HepG2 (cell line): Measurements from ENCODE around the gene FOSB. TPM values are rescaled to one million over a fixed set of nuclear protein-coding genes. Genes with fewer than 3 reads are reported as not detected.

Experiments used
- FIP1L1 ChIP-seq: fragments of 200-400 bp; formaldehyde crosslinking; IDR thresholded peaks from 2 replicates; pipeline ENCODE4 v1.6.1; 2018; ENCODE audit warnings: low read depth, mild to moderate bottlenecking, low read length, moderate library complexity, borderline replicate concordance; ENCODE audit not compliant: insufficient read depth
- HDAC1 ChIP-seq: sonication (generic); formaldehyde crosslinking; IDR thresholded peaks from 2 replicates; pipeline ENCODE4 v1.5.1; 2020; ENCODE audit warnings: mild to moderate bottlenecking, missing genetic modification reagents
- HNRNPL ChIP-seq: fragments of 200-400 bp; formaldehyde crosslinking; IDR thresholded peaks from 2 replicates; pipeline ENCODE4 v1.6.1; 2017; ENCODE audit warnings: mild to moderate bottlenecking, low read depth, low read length
- JUND ChIP-seq: sonication (generic); formaldehyde crosslinking; IDR thresholded peaks from 2 replicates; pipeline ENCODE4 v1.8.0; 2022; ENCODE audit warnings: mild to moderate bottlenecking, missing genetic modification reagents
- KLF12 ChIP-seq: sonication (generic); formaldehyde crosslinking; IDR thresholded peaks from 2 replicates; pipeline ENCODE4 v1.4.0; 2020; ENCODE audit warnings: missing genetic modification reagents, borderline replicate concordance
- MIER2 ChIP-seq: IDR thresholded peaks from 2 replicates; pipeline ENCODE4 v1.6.1; 2016; ENCODE audit warnings: missing biosample characterization, missing genetic modification reagents
- NFE2L2 ChIP-seq: fragments of 150-350 bp; IDR thresholded peaks from 2 replicates; pipeline ENCODE4 v1.6.1; 2014; ENCODE audit warnings: low read length
- NFKBIZ ChIP-seq: IDR thresholded peaks from 2 replicates; pipeline ENCODE4 v1.6.1; 2018; ENCODE audit warnings: missing genetic modification reagents, missing compliant biosample characterization
- SALL2 ChIP-seq: sonication (generic); formaldehyde crosslinking; IDR thresholded peaks from 2 replicates; pipeline ENCODE4 v1.8.1; 2023; ENCODE audit warnings: mild to moderate bottlenecking, missing genetic modification reagents, inconsistent platforms
- SP5 ChIP-seq: IDR thresholded peaks from 2 replicates; pipeline ENCODE4 v1.6.1; 2016; ENCODE audit warnings: low read depth, borderline replicate concordance
- ZBTB38 ChIP-seq: sonication (generic); formaldehyde crosslinking; IDR thresholded peaks from 2 replicates; pipeline ENCODE4 v1.5.1; 2020; ENCODE audit warnings: mild to moderate bottlenecking, missing genetic modification reagents
- ZNF549 ChIP-seq: sonication (generic); formaldehyde crosslinking; IDR thresholded peaks from 2 replicates; pipeline ENCODE4 v1.5.0; 2020; ENCODE audit warnings: missing genetic modification reagents
- ZNF558 ChIP-seq: sonication (generic); formaldehyde crosslinking; IDR thresholded peaks from 2 replicates; pipeline ENCODE4 v1.9.0; 2022; ENCODE audit warnings: mild to moderate bottlenecking, missing genetic modification reagents, borderline replicate concordance
- ZNF619 ChIP-seq: sonication (generic); formaldehyde crosslinking; IDR thresholded peaks from 2 replicates; pipeline ENCODE4 v1.4.0; 2020; ENCODE audit warnings: mild to moderate bottlenecking, missing genetic modification reagents
- ZNF83 ChIP-seq: sonication (generic); formaldehyde crosslinking; IDR thresholded peaks from 2 replicates; pipeline ENCODE4 v1.4.0; 2020; ENCODE audit warnings: missing genetic modification reagents, mild to moderate bottlenecking, borderline replicate concordance
- polyA plus RNA-seq, 8 experiments: library from polyadenylated mRNA; depleted of rRNA in 3 of 8; stranded (reverse) in 7 of 8; unstranded in 1 of 8; fragments of >200 nt; fragmentation: Illumina TruSeq in 4 of 8; extraction: Trizol in 4 of 8; gene quantifications; 2 replicates each; pipeline versions ENCODE4 v1.2.1 to v1.2.3, GENCODE V29; 2011 to 2016; ENCODE audit warnings: low read depth in 4 of 8, missing spikeins in 1 of 8, mixed read lengths in 1 of 8; ENCODE audit not compliant: insufficient read depth in 1 of 8
- total RNA-seq, 5 experiments: library from RNA; depleted of rRNA; stranded (reverse); fragments of >200 nt; fragmentation: Illumina TruSeq; extraction: Trizol; gene quantifications; 2 replicates each; pipeline ENCODE4 v1.2.3, GENCODE V29; 2016; ENCODE audit warnings: low read depth in 1 of 5
- TF ChIP-seq, protein P1 (sequence below): IDR thresholded peaks from 2 replicates; pipeline ENCODE4 v1.6.1; 2012; ENCODE audit warnings: inconsistent platforms
- TF ChIP-seq, protein P2 (sequence below): sonication (generic); formaldehyde crosslinking; IDR thresholded peaks from 2 replicates; pipeline ENCODE4 v1.5.0; 2020; ENCODE audit warnings: missing genetic modification reagents
- TF ChIP-seq, protein P3 (sequence below): sonication (generic); formaldehyde crosslinking; IDR thresholded peaks from 2 replicates; pipeline ENCODE4 v1.5.1; 2020; ENCODE audit warnings: mild to moderate bottlenecking, missing genetic modification reagents, moderate library complexity
- TF ChIP-seq, protein P4 (sequence below): sonication (generic); formaldehyde crosslinking; IDR thresholded peaks from 2 replicates; pipeline ENCODE4 v1.5.0; 2020; ENCODE audit warnings: mild to moderate bottlenecking, missing genetic modification reagents, borderline replicate concordance

The FOSB gene
- total and polyA plus RNA-seq, 2 of the 13 experiments (the other 11 are each of a cell fraction or from before 2014, with no cell fraction given), result 2.8 to 6.0 TPM

DNA sequence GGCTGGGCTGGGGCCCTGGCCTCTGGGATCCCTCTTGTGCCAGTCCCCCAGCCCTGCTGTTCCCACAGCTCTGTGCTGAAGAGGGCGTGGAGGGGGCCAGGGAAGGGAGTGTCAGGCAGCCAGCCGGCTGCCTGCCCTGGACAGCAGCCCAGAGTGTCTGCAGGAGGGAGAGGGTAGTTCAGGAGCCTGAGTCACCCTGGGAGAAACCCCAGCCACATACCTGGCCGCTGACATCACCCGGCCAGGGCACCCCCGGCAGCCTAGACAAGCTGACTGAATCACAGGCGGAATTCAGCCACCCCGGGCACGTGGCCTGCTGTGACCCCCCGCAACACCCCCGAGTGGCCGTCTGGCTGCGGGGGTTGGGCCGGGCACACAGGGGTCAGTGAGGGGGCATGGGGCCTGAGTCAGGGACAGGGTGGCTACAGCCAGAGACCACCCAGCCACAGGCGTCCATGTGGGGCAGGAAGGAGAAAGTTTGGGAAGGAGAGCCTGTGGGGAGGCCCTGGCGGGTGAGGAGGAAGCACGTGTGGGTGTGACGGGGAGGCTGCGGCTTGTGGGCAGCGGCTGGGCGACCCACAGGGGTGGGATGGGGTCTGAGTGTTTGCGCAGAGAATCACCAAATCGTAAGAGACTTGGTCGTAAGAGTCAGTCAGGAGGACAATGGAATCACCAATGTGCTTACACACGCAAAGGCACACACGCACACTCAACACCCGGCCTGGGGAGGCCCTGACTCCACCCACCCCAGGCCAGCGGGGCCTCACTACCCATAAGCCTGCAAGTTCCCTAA lies 11.9 kb upstream of the FOSB start (continued):
- TF ChIP-seq FIP1L1 (no peak), ZNF549 (no peak), HNRNPL (0 out of 2 replicates have a peak, but pooled peaks have one; percentile 52), JUND (CRISPR knock-in tag) (peak; percentile 99), SALL2 (CRISPR knock-in tag) (peak; percentile 80), NFKBIZ (peak; percentile 78), NFE2L2 (peak; percentile 29; the same call in 1 of the 2 replicates), ZNF619 (CRISPR knock-in tag) (no peak), ZNF83 (CRISPR knock-in tag) (0 out of 2 replicates have a peak, but pooled peaks have one; percentile 62), KLF12 (CRISPR knock-in tag) (0 out of 2 replicates have a peak, but pooled peaks have one; percentile 40), HDAC1 (CRISPR knock-in tag) (peak; percentile 79), ZBTB38 (0 out of 2 replicates have a peak, but pooled peaks have one; percentile 27), SP5 (CRISPR knock-in tag) (peak; percentile 26; the same call in 1 of the 2 replicates), ZNF558 (CRISPR knock-in tag) (no peak), MIER2 (CRISPR knock-in tag) (no peak)
- TF ChIP-seq, protein P1, sequence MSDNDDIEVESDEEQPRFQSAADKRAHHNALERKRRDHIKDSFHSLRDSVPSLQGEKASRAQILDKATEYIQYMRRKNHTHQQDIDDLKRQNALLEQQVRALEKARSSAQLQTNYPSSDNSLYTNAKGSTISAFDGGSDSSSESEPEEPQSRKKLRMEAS, result peak; percentile 88
- TF ChIP-seq, protein P2, sequence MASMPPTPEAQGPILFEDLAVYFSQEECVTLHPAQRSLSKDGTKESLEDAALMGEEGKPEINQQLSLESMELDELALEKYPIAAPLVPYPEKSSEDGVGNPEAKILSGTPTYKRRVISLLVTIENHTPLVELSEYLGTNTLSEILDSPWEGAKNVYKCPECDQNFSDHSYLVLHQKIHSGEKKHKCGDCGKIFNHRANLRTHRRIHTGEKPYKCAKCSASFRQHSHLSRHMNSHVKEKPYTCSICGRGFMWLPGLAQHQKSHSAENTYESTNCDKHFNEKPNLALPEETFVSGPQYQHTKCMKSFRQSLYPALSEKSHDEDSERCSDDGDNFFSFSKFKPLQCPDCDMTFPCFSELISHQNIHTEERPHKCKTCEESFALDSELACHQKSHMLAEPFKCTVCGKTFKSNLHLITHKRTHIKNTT (CRISPR knock-in tag), result no peak
- TF ChIP-seq, protein P3, sequence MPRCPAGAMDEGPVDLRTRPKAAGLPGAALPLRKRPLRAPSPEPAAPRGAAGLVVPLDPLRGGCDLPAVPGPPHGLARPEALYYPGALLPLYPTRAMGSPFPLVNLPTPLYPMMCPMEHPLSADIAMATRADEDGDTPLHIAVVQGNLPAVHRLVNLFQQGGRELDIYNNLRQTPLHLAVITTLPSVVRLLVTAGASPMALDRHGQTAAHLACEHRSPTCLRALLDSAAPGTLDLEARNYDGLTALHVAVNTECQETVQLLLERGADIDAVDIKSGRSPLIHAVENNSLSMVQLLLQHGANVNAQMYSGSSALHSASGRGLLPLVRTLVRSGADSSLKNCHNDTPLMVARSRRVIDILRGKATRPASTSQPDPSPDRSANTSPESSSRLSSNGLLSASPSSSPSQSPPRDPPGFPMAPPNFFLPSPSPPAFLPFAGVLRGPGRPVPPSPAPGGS, result no peak; the same call in 1 of the 2 replicates
- TF ChIP-seq, protein P4, sequence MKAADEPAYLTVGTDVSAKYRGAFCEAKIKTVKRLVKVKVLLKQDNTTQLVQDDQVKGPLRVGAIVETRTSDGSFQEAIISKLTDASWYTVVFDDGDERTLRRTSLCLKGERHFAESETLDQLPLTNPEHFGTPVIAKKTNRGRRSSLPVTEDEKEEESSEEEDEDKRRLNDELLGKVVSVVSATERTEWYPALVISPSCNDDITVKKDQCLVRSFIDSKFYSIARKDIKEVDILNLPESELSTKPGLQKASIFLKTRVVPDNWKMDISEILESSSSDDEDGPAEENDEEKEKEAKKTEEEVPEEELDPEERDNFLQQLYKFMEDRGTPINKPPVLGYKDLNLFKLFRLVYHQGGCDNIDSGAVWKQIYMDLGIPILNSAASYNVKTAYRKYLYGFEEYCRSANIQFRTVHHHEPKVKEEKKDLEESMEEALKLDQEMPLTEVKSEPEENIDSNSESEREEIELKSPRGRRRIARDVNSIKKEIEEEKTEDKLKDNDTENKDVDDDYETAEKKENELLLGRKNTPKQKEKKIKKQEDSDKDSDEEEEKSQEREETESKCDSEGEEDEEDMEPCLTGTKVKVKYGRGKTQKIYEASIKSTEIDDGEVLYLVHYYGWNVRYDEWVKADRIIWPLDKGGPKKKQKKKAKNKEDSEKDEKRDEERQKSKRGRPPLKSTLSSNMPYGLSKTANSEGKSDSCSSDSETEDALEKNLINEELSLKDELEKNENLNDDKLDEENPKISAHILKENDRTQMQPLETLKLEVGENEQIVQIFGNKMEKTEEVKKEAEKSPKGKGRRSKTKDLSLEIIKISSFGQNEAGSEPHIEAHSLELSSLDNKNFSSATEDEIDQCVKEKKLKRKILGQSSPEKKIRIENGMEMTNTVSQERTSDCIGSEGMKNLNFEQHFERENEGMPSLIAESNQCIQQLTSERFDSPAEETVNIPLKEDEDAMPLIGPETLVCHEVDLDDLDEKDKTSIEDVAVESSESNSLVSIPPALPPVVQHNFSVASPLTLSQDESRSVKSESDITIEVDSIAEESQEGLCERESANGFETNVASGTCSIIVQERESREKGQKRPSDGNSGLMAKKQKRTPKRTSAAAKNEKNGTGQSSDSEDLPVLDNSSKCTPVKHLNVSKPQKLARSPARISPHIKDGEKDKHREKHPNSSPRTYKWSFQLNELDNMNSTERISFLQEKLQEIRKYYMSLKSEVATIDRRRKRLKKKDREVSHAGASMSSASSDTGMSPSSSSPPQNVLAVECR (CRISPR knock-in tag), result peak; percentile 85
